GM21717 (cell line): ENCODE data around the gene FBN1.

Source experiments
- ATAC-seq: cut with Tn5 transposase; IDR thresholded peaks from one replicate; pipeline ENCODE4 v1.9.1; 2021; ENCODE audit warnings: mild to moderate bottlenecking, moderate library complexity; ENCODE audit not compliant: unreplicated experiment

Gene FBN1

GRCh38 chr15:48475600-48476395 is 169.7 kb downstream of the FBN1 start:
- ATAC-seq = no peak

- no peak for ATAC-seq
Observed at GRCh38 chr15:48473667-48474066, 171.8 kb downstream of the FBN1 start.

GRCh38 chr15:48472756-48473155 is 172.8 kb downstream of the FBN1 start:
- ATAC-seq = no peak

- ATAC-seq = no peak
Observed at GRCh38 chr15:48471073-48471472, 174.4 kb downstream of the FBN1 start.

- no peak for ATAC-seq
Observed at GRCh38 chr15:48470096-48470495, 175.4 kb downstream of the FBN1 start.

- ATAC-seq = no peak
Observed at GRCh38 chr15:48469681-48470080, 175.8 kb downstream of the FBN1 start.

GRCh38 chr15:48469271-48469670 is 176.2 kb downstream of the FBN1 start:
- ATAC-seq = no peak

GRCh38 chr15:48467801-48468200 is 177.7 kb downstream of the FBN1 start:
- ATAC-seq = no peak

GRCh38 chr15:48466820-48467219 is 178.7 kb downstream of the FBN1 start:
- no peak for ATAC-seq

GRCh38 chr15:48466079-48466478 is 179.4 kb downstream of the FBN1 start:
- ATAC-seq = no peak

- ATAC-seq = no peak
Observed at GRCh38 chr15:48465410-48465809, 180.1 kb downstream of the FBN1 start.

GRCh38 chr15:48463366-48463880 is 182.1 kb downstream of the FBN1 start:
- no peak for ATAC-seq

- ATAC-seq = no peak
Observed at GRCh38 chr15:48462688-48463087, 182.8 kb downstream of the FBN1 start.

- ATAC-seq = no peak
Observed at GRCh38 chr15:48459571-48460442, 185.7 kb downstream of the FBN1 start.

GRCh38 chr15:48458876-48459275 is 186.6 kb downstream of the FBN1 start:
- no peak for ATAC-seq

- no peak for ATAC-seq
Observed at GRCh38 chr15:48456134-48456533, 189.4 kb downstream of the FBN1 start.

- ATAC-seq = no peak
Observed at GRCh38 chr15:48451736-48452135, 193.8 kb downstream of the FBN1 start.

- no peak for ATAC-seq
Observed at GRCh38 chr15:48451241-48451640, 194.3 kb downstream of the FBN1 start.

GRCh38 chr15:48449734-48450133 is 195.8 kb downstream of the FBN1 start:
- no peak for ATAC-seq

GRCh38 chr15:48447657-48448056 is 197.9 kb downstream of the FBN1 start:
- ATAC-seq = no peak

- ATAC-seq = no peak
Observed at GRCh38 chr15:48447058-48447457, 198.5 kb downstream of the FBN1 start.

- ATAC-seq = no peak
Observed at GRCh38 chr15:48442011-48442410, 203.5 kb downstream of the FBN1 start.
